HG03354 (cell line): ENCODE measurements around the gene LEFTY1.

Experiments used
- ATAC-seq: cut with Tn5 transposase; IDR thresholded peaks from one replicate; pipeline ENCODE4 v1.9.1; 2021; ENCODE audit warnings: mild to moderate bottlenecking; ENCODE audit not compliant: unreplicated experiment, poor library complexity, severe bottlenecking

Gene LEFTY1

GRCh38 chr1:225876900-225877510, 11.9 kb downstream of the LEFTY1 start:
- ATAC-seq: no peak

GRCh38 chr1:225875044-225875815, 13.7 kb downstream of the LEFTY1 start:
- ATAC-seq: no peak

- no peak for ATAC-seq
Observed at GRCh38 chr1:225874431-225874830, 14.5 kb downstream of the LEFTY1 start.

GRCh38 chr1:225873281-225873850, 15.6 kb downstream of the LEFTY1 start:
- ATAC-seq: no peak

- no peak for ATAC-seq
Observed at GRCh38 chr1:225872075-225872430, 16.9 kb downstream of the LEFTY1 start.

- ATAC-seq: no peak
Observed at GRCh38 chr1:225871359-225872074, 17.4 kb downstream of the LEFTY1 start.

- no peak for ATAC-seq
Observed at GRCh38 chr1:225870911-225871310, 18.0 kb downstream of the LEFTY1 start.

- no peak for ATAC-seq
Observed at GRCh38 chr1:225868631-225869330, 20.2 kb downstream of the LEFTY1 start.

GRCh38 chr1:225866981-225867380, 22.0 kb downstream of the LEFTY1 start:
- ATAC-seq: no peak

GRCh38 chr1:225866061-225866837, 22.7 kb downstream of the LEFTY1 start:
- ATAC-seq: peak; percentile 70

GRCh38 chr1:225865514-225865913, 23.4 kb downstream of the LEFTY1 start:
- ATAC-seq: no peak

- ATAC-seq: no peak
Observed at GRCh38 chr1:225863167-225863566, 25.8 kb downstream of the LEFTY1 start.

- no peak for ATAC-seq
Observed at GRCh38 chr1:225862581-225862950, 26.4 kb downstream of the LEFTY1 start.

GRCh38 chr1:225861834-225862580, 26.9 kb downstream of the LEFTY1 start:
- ATAC-seq: no peak

GRCh38 chr1:225860876-225861441, 28.0 kb downstream of the LEFTY1 start:
- no peak for ATAC-seq

- no peak for ATAC-seq
Observed at GRCh38 chr1:225860107-225860506, 28.8 kb downstream of the LEFTY1 start.

- no peak for ATAC-seq
Observed at GRCh38 chr1:225859151-225859550, 29.8 kb downstream of the LEFTY1 start.

GRCh38 chr1:225857256-225857655, 31.7 kb downstream of the LEFTY1 start:
- ATAC-seq: no peak
